Stimulated activated CD4-positive, alpha-beta T cell treated with anti-CD3 and anti-CD28 coated beads, Interleukin-15, amount 100 ng/mL, for 24 hours (primary cell): Measurements from ENCODE around the gene DOCK4.

Experiments
- DNase-seq: peaks from one replicate; pipeline ENCODE4 v3.0.0-alpha.2; 2020

Gene DOCK4

GRCh38 chr7:111883241-111883640 lies 323.0 kb downstream of the DOCK4 start:
- no peak for DNase-seq

GRCh38 chr7:111878785-111879184 lies 327.4 kb downstream of the DOCK4 start:
- no peak for DNase-seq

- no peak for DNase-seq
These were observed 328.3 kb downstream of the DOCK4 start for GRCh38 chr7:111877931-111878330.

- DNase-seq: no peak
These were observed 332.1 kb downstream of the DOCK4 start for GRCh38 chr7:111873963-111874690.

- no peak for DNase-seq
These were observed 332.9 kb downstream of the DOCK4 start for GRCh38 chr7:111873326-111873646.

- no peak for DNase-seq
These were observed 333.5 kb downstream of the DOCK4 start for GRCh38 chr7:111872450-111873325.

GRCh38 chr7:111871283-111871682 lies 334.9 kb downstream of the DOCK4 start:
- DNase-seq: no peak

- DNase-seq: no peak
These were observed 336.9 kb downstream of the DOCK4 start for GRCh38 chr7:111869280-111869679.

- no peak for DNase-seq
These were observed 338.8 kb downstream of the DOCK4 start for GRCh38 chr7:111867348-111867931.

- DNase-seq: no peak
These were observed 339.4 kb downstream of the DOCK4 start for GRCh38 chr7:111866787-111867186.

GRCh38 chr7:111865430-111865829 lies 340.8 kb downstream of the DOCK4 start:
- no peak for DNase-seq

- no peak for DNase-seq
These were observed 341.8 kb downstream of the DOCK4 start for GRCh38 chr7:111864291-111864976.

GRCh38 chr7:111863269-111863668 lies 342.9 kb downstream of the DOCK4 start:
- DNase-seq: no peak

GRCh38 chr7:111860248-111860647 lies 346.0 kb downstream of the DOCK4 start:
- no peak for DNase-seq

GRCh38 chr7:111858331-111858730 lies 347.9 kb downstream of the DOCK4 start:
- DNase-seq: no peak

GRCh38 chr7:111855842-111856227 lies 350.4 kb downstream of the DOCK4 start:
- DNase-seq: no peak

GRCh38 chr7:111855161-111855841 lies 350.9 kb downstream of the DOCK4 start:
- peak; percentile 5 for DNase-seq

GRCh38 chr7:111853201-111853990 lies 352.8 kb downstream of the DOCK4 start:
- no peak for DNase-seq

GRCh38 chr7:111852081-111852480 lies 354.1 kb downstream of the DOCK4 start:
- no peak for DNase-seq

- DNase-seq: no peak
These were observed 359.3 kb downstream of the DOCK4 start for GRCh38 chr7:111846898-111847297.

- DNase-seq: no peak
These were observed 360.3 kb downstream of the DOCK4 start for GRCh38 chr7:111845853-111846252.
